Measurements from ENCODE around the gene IFIT3. TPM values are rescaled to one million over a fixed set of nuclear protein-coding genes. Genes with fewer than 3 reads are reported as not detected.

The IFIT3 gene
- total RNA-seq, 2 experiments from 2014 or later, result 0.17 to 0.35 TPM

- BruUV-seq (replicated peaks), result no TSS peak
- Histone ChIP-seq H3K36me3 (ENCODE audit: insufficient read depth, low read length) (no peaks in the 10 kb centered on the region), H2AFZ (ENCODE audit: low read length) (no peak overlapping the region), H3K9me2 (ENCODE audit: insufficient read depth, low read length) (no peaks in the 10 kb centered on the region), H3K9me3 (ENCODE audit: low read length) (no peaks in the 10 kb centered on the region), H3K4me3 (ENCODE audit: low read depth, low read length, poor library complexity, severe bottlenecking) (no peak overlapping the region), H4K20me1 (ENCODE audit: insufficient read depth, low read length) (no peaks in the 10 kb centered on the region), H3K4me2 (ENCODE audit: low read length) (no peak overlapping the region), H3K27ac (ENCODE audit: low read depth, low read length, poor library complexity, severe bottlenecking) (no peak overlapping the region), H3K4me1 (ENCODE audit: insufficient read depth, low read length, poor library complexity, severe bottlenecking) (peaks cover 24% of the 10 kb centered on the region), H3K79me2 (ENCODE audit: insufficient read depth, low read depth, low read length) (no peaks in the 10 kb centered on the region)
- ChIA-PET POLR2A (interaction anchor here (0.7 kb wide), 1 partner anchor 27 kb away, joined by 5 read pairs; no protein-coding TSS in a partner anchor), CTCF (ENCODE audit: unreplicated experiment) (no interaction called here)
- DNase-seq (ENCODE audit: low spot score), result peak; percentile 6
- no peak for TF ChIP-seq EZH2phosphoT487 (IDR thresholded peaks at IDR 0.05; ENCODE audit: borderline replicate concordance, low read depth, low read length)
- TF ChIP-seq CTCF (conservative IDR thresholded peaks at IDR 0.05; ENCODE audit: low read length), result no peak
- intact Hi-C loops (cut with micrococcal nuclease; ENCODE audit: unreplicated experiment), result no loop called here
These were observed 7.4 kb downstream of the IFIT3 start for GRCh38 chr10:89335226-89335625.

GRCh38 chr10:89336241-89336640 is 8.4 kb downstream of the IFIT3 start:
- ChIA-PET CTCF (ENCODE audit: unreplicated experiment) (no interaction called here), POLR2A (no interaction called here)
- Histone ChIP-seq H3K27ac (ENCODE audit: low read depth, low read length, poor library complexity, severe bottlenecking) (no peak overlapping the region), H3K79me2 (ENCODE audit: insufficient read depth, low read depth, low read length) (no peaks in the 10 kb centered on the region), H3K9me2 (ENCODE audit: insufficient read depth, low read length) (no peaks in the 10 kb centered on the region), H3K4me1 (ENCODE audit: insufficient read depth, low read length, poor library complexity, severe bottlenecking) (peaks cover 24% of the 10 kb centered on the region), H3K36me3 (ENCODE audit: insufficient read depth, low read length) (no peaks in the 10 kb centered on the region), H3K4me2 (ENCODE audit: low read length) (no peak overlapping the region), H2AFZ (ENCODE audit: low read length) (no peak overlapping the region), H3K9me3 (ENCODE audit: low read length) (no peaks in the 10 kb centered on the region), H4K20me1 (ENCODE audit: insufficient read depth, low read length) (no peaks in the 10 kb centered on the region), H3K4me3 (ENCODE audit: low read depth, low read length, poor library complexity, severe bottlenecking) (no peak overlapping the region)
- TF ChIP-seq EZH2phosphoT487 (IDR thresholded peaks at IDR 0.05; ENCODE audit: borderline replicate concordance, low read depth, low read length), result no peak
- TF ChIP-seq CTCF (conservative IDR thresholded peaks at IDR 0.05; ENCODE audit: low read length), result no peak
- BruUV-seq (replicated peaks), result no TSS peak
- intact Hi-C loops (cut with micrococcal nuclease; ENCODE audit: unreplicated experiment), result no loop called here
- no peak for DNase-seq (ENCODE audit: low spot score)

- TF ChIP-seq EZH2phosphoT487 (IDR thresholded peaks at IDR 0.05; ENCODE audit: borderline replicate concordance, low read depth, low read length) (no peak), CTCF (conservative IDR thresholded peaks at IDR 0.05; ENCODE audit: low read length) (no peak)
- POLR2A ChIA-PET, result interaction anchor here (1.1 kb wide), 1 partner anchor 389 kb away, joined by 3 read pairs; no protein-coding TSS in a partner anchor
- Histone ChIP-seq H2AFZ (ENCODE audit: low read length) (no peak overlapping the region), H3K9me3 (ENCODE audit: low read length) (no peaks in the 10 kb centered on the region), H3K79me2 (ENCODE audit: insufficient read depth, low read depth, low read length) (no peaks in the 10 kb centered on the region), H4K20me1 (ENCODE audit: insufficient read depth, low read length) (no peaks in the 10 kb centered on the region), H3K36me3 (ENCODE audit: insufficient read depth, low read length) (no peaks in the 10 kb centered on the region), H3K4me1 (ENCODE audit: insufficient read depth, low read length, poor library complexity, severe bottlenecking) (peaks cover 17% of the 10 kb centered on the region), H3K4me3 (ENCODE audit: low read depth, low read length, poor library complexity, severe bottlenecking) (no peak overlapping the region), H3K27ac (ENCODE audit: low read depth, low read length, poor library complexity, severe bottlenecking) (no peak overlapping the region), H3K9me2 (ENCODE audit: insufficient read depth, low read length) (no peaks in the 10 kb centered on the region), H3K4me2 (ENCODE audit: low read length) (no peak overlapping the region)
- no TSS peak for BruUV-seq (replicated peaks)
- CTCF ChIA-PET (ENCODE audit: unreplicated experiment), result no interaction called here
- intact Hi-C loops (cut with micrococcal nuclease; ENCODE audit: unreplicated experiment), result no loop called here
- no peak for DNase-seq (ENCODE audit: low spot score)
These were observed 9.7 kb downstream of the IFIT3 start for GRCh38 chr10:89337484-89337883.
